Measurements from ENCODE around the gene SESN1. TPM values are rescaled to one million over a fixed set of nuclear protein-coding genes. Genes with fewer than 3 reads are reported as not detected.

The SESN1 gene
- total RNA-seq, 1 experiment from 2014 or later, result 14.9 TPM

DNA sequence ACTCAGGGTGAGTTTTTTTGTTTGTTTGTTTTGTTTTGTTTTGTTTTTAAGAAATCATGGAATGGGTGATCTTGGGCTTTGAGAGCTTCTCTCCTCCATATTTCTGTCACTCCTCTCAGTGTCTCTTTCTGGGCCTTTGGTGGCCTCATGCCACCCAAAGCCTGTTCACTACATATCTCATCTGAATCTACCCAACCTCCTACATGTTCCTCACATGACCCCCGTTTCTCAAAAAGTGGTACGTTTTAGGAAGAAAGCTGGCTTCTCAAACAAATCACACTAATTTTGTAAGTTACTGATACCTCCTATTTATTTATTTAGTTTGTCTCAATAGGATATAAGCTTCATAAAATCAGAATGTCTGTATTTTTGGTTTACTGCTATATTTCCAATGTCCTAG is 80.0 kb downstream of the SESN1 start:
- DNase-seq (ENCODE audit: low read depth), result no peak
- in situ Hi-C loops (cut with HindIII; ENCODE audit: low pct_unique_long_range_greater_than_20kb, low sequenced_read_pairs), result no loop called here

DNA sequence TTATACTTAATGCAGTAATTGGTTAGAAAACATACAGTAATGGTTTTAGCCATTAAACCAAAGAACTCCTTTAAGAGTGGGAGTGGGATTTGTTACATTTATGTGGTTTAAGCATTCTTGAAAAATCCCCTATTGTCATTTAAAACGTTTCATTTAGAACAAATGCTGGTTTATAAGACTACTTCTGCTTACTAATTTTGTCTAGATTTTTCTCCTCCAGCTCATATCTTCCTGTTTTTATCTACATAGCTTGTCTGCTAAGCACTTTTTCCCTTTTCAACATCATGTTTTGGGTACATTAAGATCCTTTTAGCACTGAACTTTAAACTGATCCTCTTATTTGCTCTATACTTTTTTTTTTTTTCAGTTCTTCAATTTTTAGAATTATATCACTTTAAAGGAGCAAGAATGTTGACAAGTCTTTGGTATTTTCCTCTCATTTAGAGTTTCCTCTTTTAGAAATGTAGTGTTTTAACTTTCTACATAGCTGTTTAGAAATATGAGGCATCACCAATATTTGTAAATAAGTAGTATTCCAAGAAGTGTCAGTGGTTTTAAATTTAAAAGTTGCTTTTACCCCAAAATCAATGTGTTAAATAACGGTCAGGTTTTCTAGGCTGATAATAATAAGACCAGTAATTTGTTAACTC is 80.9 kb downstream of the SESN1 start:
- no peak for DNase-seq (ENCODE audit: low read depth)
- in situ Hi-C loops (cut with HindIII; ENCODE audit: low pct_unique_long_range_greater_than_20kb, low sequenced_read_pairs), result no loop called here

DNA sequence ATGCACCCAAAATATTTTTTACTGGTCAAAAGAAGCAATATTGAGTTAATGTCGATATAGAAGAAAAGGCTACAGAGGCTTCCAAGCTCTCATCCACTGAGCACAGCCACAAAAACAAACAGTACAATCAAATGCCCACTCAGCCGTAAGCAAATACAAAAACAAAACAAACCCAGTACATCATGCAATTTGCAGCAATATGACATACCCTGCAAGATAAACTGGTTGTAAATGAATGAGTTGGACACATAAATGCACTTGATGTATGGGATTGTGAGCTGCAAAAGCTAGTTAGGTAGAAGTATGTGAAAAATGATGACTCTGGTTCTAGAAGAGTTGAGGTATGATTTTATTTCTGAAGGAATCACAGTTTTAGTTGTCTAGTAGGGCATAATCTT is 83.9 kb downstream of the SESN1 start:
- no peak for DNase-seq (ENCODE audit: low read depth)
- in situ Hi-C loops (cut with HindIII; ENCODE audit: low pct_unique_long_range_greater_than_20kb, low sequenced_read_pairs), result no loop called here

DNA sequence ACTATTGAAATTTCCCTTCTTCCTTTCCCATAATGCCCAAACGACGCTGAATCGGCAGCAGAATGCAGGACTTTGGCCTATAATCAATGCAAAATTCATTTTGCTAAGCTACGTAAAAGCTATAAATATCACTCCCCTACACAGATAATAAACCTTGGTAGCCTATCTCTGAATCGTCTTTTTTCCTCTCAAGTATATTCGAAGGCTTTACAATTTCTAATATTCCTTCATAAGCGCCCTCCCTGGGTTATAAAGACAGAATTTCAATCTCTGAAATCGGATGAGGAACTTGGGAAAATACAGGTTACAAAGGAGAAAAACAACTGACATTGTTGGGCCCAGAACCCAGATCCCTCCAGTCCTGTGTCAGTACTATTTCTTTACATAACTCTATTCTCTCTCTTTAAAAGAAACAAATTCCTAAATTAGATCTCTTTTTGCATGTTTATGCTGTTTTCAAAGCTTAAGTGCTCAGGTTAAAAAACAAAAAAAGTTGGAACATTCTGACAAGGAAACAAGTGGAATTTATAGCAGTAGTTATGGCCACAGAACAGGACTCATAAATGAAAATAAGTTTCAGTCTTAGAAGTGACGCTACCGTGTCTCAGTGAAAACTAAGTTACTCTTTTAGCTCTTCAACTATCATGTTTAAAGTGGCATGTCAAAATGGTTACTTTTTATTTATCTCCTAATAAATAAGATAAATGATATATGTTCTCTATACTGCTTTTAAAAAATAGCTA is 84.5 kb downstream of the SESN1 start:
- in situ Hi-C loops (cut with HindIII; ENCODE audit: low pct_unique_long_range_greater_than_20kb, low sequenced_read_pairs), result no loop called here
- peak; percentile 2 for DNase-seq (ENCODE audit: low read depth)

DNA sequence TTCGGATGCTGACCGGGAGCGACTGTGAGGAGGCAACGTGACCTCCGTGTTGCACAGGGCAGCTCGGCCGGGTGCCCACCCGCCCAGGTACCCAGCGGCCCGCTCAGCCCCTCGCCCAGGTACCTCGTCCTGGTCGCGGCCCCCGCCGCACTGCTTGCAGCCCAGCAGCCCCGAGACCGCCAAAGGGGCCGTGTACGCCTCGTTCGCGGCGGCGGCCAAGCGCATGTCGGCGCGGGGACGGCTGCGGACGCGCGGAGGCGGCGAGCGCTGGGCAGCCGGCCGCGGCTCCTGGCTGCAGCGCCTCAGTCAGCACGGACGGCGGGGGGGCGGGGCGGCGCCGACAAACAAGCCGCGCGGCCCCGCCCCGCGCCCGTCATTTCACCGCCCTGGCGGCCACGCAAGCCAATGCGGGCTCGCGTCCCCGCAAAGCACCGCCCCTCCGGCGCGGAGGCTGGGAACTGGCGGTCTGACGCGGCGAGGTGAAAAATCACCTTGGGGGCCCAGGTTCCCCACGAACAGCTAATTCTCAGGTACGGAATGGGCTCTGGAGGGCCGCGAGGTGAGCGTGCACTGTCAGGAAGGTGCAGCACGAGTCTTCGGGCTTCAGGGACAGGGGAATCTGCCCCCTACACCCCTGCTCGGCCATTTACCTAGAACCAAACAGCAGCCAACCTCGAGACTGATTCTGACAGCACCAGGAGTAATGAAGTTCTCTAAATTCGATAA is 85.2 kb downstream of the SESN1 start:
- peak; percentile 77 for DNase-seq (ENCODE audit: low read depth)
- in situ Hi-C loops (cut with HindIII; ENCODE audit: low pct_unique_long_range_greater_than_20kb, low sequenced_read_pairs), result no loop called here

DNA sequence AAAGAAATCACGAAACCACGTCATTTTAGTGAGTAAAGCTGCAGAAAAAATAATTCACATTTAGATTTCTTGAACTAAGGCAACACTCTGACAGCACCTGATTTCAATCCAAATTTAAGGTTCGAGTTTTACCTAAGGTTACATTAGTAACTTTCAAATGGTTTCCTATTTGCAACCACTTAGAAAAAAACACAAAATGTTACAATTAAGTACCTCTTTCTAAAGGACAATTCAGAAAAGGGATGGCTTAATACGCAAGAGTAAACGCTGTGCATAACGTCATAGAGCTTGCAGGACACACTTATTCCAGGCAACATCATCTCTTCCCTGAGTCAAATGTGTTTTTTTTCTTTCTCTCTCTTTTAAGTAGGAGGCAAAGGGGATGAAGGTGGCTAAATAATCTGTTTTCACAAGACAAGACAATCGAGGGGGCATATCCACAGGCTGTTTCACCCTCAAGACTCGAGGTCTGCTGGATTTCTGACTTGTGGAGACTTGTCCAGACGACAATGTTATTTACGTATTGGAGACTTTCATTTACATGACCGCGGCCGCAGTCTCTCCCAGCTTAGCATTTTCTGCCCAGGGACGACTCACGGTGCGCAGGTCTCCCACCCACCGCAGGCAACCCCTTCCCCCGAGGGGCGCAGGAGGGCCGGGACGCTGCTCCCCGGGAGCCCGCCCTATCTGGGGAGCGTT is 86.0 kb downstream of the SESN1 start:
- DNase-seq (ENCODE audit: low read depth), result peak; percentile 66
- in situ Hi-C loops (cut with HindIII; ENCODE audit: low pct_unique_long_range_greater_than_20kb, low sequenced_read_pairs), result no loop called here

DNA sequence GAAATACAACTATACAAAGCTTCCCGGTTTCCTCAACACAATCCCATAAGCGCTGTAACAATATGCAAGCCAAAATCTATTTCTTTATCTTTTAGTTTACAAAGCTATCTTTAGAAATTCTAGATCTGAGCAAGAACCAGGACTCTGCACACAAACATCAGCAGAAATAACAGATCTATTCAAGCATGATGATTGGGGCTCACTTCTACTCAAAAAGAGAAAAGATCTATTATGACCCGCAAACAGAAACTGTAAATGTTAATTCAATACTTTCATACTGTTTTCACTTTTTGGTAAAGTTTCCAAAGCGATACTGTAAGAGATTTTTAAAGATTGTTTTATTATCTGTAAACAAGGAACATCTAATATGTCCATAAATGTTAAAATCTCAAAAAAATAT is 86.6 kb downstream of the SESN1 start:
- no peak for DNase-seq (ENCODE audit: low read depth)
- in situ Hi-C loops (cut with HindIII; ENCODE audit: low pct_unique_long_range_greater_than_20kb, low sequenced_read_pairs), result no loop called here

DNA sequence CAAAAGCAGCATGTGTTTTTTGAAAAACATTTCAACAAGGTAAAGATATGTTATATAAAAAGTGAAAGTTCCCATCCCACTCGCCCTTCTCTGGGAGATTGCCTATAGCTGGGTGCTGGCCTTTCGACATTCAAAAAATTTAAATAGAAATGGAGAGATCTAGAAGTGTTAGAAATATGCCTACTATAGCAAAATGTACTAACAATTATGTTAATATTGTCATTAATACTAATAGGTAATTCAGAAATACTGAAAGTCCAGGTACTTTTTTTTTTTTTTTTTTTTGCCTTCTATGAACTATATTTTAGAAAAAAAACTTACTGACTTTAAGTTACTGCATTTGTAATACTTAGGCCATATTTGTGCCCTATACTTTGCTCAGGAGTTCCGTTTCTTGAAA is 87.1 kb downstream of the SESN1 start:
- DNase-seq (ENCODE audit: low read depth), result no peak

DNA sequence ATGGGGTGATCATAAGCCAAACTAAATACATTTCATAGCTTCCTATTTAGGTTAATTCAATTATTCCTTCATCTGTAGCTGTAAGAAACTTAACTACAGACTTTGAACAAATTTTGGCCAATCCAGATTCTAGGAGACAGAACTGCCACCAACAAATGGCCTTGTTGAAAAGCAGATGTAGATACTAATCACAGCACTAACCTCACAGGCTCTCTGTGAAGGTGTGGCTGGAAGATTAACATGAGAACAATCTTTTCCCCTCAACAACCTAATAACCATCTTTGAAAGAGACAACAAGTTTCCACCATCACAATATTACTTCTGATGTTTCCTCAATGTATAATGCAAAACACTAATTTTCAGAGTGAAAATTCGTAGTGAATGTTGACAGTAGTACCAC is 87.8 kb downstream of the SESN1 start:
- in situ Hi-C loops (cut with HindIII; ENCODE audit: low pct_unique_long_range_greater_than_20kb, low sequenced_read_pairs), result no loop called here
- no peak for DNase-seq (ENCODE audit: low read depth)

More for the DNA sequence above, 87.1 kb downstream of the SESN1 start:
- in situ Hi-C loops (cut with HindIII; ENCODE audit: low pct_unique_long_range_greater_than_20kb, low sequenced_read_pairs), result no loop called here

DNA sequence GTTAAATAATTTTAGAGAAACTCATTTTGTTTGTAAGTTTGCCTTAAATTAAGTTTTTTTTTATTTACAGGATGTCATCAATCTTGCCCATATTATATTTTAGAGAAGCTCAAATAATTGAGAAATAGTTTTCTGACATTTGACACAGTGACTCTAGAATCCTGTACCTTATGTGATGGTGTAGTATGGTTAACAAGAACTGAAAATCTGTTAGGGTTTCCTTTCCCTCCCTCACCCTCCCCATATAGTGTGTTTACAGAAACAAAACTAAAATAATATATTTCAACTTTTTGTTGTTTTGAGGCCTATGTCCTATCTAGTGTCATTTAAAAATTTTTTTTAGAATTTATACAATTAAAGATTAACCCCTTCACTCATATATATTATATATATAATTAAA is 91.8 kb downstream of the SESN1 start:
- DNase-seq (ENCODE audit: low read depth), result no peak
- in situ Hi-C loops (cut with HindIII; ENCODE audit: low pct_unique_long_range_greater_than_20kb, low sequenced_read_pairs), result no loop called here

DNA sequence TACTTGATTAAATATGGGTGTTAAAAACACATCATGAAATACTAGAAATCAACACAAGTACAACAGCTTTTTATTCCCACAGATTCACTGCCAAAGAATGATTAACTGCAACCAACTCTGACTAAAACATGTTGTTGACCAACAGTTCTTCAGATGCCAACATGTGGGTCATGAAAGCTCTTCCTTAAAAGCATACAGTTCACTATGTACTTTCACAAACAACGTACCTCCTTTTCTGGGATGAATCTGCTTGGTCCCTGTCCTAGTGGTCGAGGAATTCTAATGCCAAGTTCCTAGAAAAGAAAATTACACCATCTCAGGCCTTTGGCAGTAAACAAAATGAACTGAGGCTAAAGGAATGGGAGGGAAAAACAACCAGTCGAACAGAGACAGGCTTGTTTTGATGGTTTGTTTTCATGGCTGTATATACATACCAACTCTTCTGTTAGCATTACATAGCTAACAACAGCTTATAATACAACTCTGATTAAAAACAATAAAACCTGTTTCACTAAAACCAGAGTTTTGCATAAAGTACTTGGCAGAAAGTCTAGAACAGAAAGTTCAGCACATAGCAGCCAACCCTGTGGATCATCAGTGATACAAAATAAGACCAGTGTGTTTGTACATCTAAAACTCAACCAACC is 92.5 kb downstream of the SESN1 start:
- in situ Hi-C loops (cut with HindIII; ENCODE audit: low pct_unique_long_range_greater_than_20kb, low sequenced_read_pairs), result no loop called here
- no peak for DNase-seq (ENCODE audit: low read depth)

DNA sequence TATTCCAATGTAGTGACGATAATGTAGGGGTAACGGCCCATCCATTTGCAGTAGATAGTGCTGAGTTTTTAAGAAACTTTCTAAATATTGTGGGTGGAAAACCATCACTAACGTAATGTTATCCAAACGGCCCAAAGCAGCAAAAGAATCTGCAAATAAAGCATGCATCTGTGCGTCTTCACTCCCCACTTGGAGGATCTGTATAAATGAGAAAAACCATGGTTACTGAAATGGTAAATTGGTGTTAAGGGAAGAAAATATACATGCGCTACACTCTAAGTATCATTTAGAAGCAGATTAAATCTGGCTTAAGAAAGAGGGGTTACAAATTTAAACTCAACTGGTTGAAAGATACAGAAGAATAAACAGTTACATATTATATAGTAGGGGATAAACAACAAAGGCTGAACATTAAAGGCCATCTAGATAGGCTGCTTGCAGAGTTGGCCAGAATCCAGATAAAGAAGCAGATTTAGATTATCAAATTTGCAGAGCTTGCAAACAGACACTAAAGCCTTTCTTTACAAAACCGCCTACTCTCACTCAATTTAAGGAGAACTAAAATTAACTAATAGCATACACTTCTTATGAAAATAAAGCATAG is 93.3 kb downstream of the SESN1 start:
- in situ Hi-C loops (cut with HindIII; ENCODE audit: low pct_unique_long_range_greater_than_20kb, low sequenced_read_pairs), result no loop called here
- no peak for DNase-seq (ENCODE audit: low read depth)

DNA sequence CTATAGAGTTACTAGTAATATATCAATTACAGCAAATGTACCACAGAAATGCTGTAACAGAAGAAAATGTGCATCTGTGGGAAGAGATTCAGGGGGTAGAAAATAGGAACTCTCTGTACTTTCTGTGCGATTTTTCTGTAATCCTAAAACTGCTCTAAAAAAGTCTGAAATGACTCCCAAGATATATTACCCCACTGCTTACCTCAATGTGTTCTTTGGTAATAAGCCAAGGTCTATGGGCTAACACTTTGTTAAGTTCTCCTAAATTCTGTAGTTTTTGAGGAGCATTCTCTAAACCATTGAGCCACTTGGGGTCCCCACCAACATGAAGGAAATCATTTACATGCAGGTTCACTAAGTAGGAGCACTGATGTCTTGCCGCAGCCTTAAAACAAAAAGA is 94.4 kb downstream of the SESN1 start:
- in situ Hi-C loops (cut with HindIII; ENCODE audit: low pct_unique_long_range_greater_than_20kb, low sequenced_read_pairs), result no loop called here

DNA sequence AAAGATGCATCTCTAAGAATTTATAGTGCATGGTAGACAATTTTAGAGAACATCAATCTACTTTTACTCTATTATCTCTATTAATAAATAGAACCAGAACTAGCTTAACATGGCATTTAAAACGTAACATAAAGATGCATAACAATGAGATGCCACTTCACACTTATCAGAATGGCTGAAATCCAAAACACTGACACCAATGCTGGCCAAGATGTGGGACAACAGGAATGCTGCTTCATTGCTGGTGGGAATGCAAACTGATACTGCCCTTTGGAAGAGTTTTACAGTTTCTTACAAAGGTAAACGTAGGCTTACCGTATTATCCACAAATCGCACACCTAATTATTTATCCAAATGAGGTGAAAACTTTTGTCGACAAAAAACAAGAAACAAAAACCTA is 95.2 kb downstream of the SESN1 start:
- in situ Hi-C loops (cut with HindIII; ENCODE audit: low pct_unique_long_range_greater_than_20kb, low sequenced_read_pairs), result no loop called here
- DNase-seq (ENCODE audit: low read depth), result no peak

More for the DNA sequence above, 94.4 kb downstream of the SESN1 start:
- no peak for DNase-seq (ENCODE audit: low read depth)

DNA sequence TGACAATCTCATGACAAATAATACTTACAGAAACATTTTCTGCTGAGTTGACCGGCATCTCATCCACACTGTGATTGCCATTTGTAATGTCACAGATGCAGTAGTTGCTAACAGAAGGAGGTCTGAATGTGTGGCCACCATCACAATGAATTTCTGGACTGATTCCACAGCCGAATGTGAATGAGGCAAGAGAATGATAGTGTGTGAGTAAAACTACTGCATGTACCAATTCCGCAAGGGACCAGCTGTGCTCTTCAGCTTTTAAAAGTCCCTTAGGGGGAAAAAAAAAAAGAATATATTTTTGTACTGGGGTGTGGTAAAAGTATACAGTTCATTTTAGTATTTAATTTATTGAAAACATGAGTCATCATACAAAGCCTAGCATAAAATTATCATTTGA is 96.2 kb downstream of the SESN1 start:
- in situ Hi-C loops (cut with HindIII; ENCODE audit: low pct_unique_long_range_greater_than_20kb, low sequenced_read_pairs), result no loop called here
- DNase-seq (ENCODE audit: low read depth), result no peak

DNA sequence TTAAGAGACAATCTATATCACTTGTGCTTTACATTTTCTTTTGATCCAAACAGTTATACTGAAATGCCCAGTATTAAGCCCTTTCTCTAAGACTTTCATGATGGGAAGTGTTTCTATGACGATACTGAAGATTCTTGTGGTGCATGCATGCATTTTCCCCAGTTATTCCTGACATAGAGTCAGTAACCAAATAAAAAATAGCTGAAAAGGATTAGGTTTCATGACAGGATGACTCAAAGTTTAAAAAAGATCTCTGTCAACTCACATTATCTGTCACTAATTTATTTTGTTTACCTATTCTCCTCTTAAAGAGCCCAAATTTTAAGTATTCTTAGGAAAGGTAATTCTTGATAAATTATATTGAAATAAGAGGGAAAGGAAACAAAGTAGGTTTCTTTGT is 98.4 kb downstream of the SESN1 start:
- DNase-seq (ENCODE audit: low read depth), result no peak
- in situ Hi-C loops (cut with HindIII; ENCODE audit: low pct_unique_long_range_greater_than_20kb, low sequenced_read_pairs), result no loop called here

DNA sequence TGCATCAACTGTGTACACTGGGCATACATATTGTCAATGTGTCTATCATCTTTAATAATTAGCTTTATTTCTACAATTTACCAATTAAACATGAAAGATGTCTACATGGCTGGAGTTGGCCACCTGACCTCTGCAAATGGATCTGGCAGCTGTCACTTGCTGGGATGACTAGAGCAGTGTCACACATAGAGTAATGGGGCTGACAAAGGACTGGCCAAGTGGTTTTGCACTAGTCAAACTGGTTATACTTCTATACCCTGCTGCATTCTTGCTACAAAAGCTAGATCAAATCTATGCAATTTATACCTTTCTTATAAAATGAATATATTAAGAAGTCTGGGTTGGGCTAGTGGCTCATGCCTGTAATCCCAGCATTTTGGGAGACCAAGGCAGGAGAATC is 99.3 kb downstream of the SESN1 start:
- no peak for DNase-seq (ENCODE audit: low read depth)
- in situ Hi-C loops (cut with HindIII; ENCODE audit: low pct_unique_long_range_greater_than_20kb, low sequenced_read_pairs), result no loop called here

DNA sequence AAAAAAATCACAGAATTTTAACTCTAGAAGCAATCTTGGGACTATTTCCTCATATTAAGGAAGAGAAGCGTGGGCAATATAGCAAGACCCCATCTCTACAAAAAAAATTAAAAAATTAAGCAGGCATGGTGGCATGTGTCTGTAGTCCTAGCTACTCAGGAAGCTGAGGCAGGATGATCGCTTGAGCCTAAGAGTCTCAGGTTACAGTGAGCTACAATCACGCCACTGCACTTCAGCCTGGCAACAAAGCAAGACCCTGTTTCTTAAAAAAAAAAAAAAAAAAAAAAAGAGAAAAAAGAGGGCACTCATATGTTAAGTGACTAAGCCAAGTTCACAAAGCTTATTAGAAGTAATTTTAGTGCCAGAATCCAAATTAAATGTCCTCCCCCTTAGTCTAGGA is 100.8 kb downstream of the SESN1 start:
- in situ Hi-C loops (cut with HindIII; ENCODE audit: low pct_unique_long_range_greater_than_20kb, low sequenced_read_pairs), result no loop called here
- DNase-seq (ENCODE audit: low read depth), result no peak

Data from Caki2 (cell line).